ENCODE measurements around the gene DNAJC18.
A peak's percentile ranks its signal among the peaks of the same experiment; 100 is the strongest.
"Not testable (repeated sequence)": the region's sequence is repeated elsewhere in the genome, so short reads cannot be mapped to it uniquely, and the experiment has no call there.

The DNAJC18 gene

DNA sequence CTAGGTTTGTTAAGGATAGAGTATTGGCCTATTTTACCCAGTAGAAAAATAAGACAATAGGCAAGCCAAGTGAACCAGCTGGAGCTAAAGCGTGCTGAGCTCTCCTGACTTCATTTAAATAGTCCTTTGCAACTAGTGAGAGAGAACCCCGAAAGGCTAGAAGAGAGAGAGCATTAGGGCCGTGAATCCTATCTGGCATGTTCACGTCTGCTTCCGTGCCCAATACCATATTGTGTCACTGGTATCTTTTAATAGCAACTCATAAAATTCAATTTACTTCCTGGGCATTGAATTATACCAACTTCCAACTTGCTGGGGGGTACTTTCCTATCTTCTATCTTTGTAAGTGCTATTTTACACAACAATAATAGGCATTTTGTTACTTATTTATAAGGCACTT lies 13.8 kb downstream of the DNAJC18 start:
- no peak for DNase-seq

DNA sequence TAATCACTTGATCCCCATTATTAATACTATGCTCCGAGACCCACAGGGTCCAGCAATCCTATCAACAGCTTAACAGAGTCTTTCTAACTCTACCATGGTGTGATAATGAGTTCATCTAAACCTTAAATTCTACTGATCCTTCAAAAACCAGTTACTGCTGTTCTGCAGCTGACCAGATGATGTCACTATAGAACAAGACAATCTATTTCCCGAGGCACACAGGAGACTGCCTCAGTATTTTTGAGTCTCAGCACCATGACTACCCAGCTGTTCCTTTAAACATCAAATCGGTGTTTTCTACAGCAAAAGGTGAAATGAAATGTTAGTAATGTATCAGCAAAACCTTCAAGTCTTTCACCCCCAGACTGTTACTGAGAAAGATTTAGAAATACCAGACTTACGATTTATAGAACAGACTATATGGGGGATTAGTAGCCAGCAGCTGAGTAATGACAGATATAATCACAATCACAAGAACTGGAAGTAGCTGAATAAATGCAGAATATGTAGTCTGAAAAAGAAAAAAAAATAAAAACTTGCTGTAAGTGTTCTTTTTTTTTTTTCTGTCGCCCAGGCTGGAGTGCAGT lies 16.9 kb downstream of the DNAJC18 start:
- peak; percentile 87 for DNase-seq

DNA sequence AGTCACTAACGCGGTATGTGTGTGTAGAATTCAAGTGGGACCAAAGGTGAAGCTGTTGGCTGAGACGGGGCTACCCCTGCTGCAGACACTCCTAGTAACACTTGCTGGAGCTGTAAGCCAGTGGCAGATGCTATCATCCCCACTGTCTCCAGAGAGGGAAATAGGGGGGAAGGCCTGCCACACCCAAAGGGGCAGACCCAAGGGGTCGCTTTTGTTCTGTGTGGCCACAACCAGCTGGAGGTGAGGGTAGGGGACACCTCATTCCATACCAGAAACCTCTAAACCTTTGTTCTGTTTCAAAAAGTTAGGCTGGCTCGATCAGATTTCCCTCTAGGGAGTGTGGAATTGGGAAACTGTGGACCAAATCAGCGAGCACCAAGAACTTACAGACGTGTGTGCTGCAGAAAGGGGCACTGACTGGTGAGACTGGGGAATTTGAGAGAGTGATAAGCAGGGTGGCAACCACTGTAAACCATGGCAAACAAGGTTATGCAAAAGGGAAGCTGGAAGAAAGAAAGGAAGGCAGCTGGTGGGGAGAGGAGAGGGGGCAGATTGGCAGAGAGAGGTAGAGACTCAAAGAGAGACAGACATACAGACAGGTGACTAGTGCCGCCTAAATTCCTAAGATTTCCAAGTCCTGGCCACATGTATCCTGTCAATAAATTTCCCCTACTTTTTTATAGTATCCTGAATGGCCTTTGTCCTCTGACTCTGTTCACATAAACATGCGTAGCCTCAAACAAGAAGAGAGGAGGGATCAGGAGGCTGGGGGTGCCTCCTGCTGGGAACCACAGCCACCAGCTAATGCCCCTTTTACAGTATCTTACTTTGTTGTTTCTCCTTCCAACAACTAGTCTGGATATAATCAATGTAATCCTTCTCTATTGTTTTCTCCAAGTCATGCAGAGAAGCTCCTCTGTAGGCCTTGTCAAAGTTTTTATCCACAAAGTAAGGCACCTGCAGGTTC lies 19.8 kb downstream of the DNAJC18 start:
- no peak for DNase-seq

DNA sequence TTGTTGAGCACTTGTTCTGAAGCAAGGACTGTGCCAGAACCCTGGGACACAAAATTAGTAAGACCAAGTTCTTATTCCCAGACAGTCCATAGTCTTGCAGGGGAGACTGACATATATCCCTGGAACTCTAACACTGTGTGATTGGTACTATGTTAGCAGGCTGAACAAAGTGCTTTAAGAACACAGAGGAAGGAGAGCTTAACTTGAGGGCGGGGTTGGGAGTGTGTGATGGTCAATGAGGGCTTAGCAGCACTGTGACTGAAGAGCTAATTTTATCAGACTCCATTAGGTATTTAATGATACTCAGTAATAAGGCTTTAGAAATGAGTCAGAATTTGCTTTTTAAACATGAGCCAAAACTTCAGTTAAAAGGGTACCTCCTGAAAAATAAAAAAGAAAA lies 20.5 kb downstream of the DNAJC18 start:
- DNase-seq, result no peak

DNA sequence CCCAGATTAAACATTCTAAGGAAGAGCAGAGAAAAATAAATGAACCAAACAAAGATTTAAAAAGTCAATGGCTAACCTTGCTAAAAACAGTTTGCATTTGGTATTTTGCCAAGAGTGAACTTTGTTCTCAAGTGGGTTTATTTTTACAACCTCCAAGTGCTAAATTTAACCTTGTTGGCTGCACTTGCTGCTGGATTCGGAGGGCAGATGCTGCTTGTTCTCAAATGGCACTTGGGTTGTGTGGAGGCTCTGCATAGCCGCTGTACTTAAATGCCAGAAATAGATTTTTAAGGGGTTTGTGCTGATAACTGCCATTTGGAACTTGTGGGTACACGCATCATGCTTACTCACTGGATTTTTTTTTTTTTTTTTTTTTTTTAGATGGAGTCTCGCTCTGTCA lies 22.1 kb downstream of the DNAJC18 start:
- DNase-seq, result no peak

DNA sequence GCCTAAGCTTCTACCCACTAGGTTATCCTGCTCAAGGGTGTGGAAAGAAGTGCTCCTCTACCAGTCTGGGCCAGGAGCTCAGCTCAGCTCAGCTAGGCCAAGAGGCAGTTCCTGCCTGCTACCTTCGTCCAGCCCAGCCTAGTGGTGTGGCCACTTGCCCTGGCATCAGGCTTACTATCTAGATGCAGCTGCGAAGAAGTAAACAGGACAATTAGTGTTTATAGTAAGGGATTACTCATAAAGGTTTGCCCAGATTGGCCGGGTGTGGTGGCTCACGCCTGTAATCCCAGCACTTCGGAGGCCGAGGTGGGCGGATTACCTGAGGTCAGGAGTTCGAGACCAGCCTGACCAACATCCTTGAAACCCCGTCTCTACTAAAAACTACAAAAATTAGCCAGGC lies 22.7 kb downstream of the DNAJC18 start:
- no peak for DNase-seq

DNA sequence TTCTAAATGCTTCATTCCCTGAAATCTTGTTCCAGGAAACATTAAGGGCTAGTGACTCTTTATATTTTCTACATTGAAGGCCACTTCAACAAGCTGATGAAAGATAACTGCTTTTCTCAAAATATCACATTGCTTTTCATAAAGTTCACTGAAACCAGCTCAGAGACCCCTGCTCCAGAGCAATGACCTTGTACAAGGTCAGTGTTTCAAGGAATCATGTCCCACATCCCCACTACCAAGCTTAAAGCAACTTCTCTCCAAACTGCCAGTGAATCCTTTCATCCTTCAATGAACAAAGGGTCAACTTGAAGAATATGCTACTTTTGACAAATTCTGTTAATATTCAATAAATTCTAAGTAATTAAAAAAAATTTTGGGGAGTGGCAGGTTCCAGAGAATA lies 23.5 kb downstream of the DNAJC18 start:
- no peak for DNase-seq

DNA sequence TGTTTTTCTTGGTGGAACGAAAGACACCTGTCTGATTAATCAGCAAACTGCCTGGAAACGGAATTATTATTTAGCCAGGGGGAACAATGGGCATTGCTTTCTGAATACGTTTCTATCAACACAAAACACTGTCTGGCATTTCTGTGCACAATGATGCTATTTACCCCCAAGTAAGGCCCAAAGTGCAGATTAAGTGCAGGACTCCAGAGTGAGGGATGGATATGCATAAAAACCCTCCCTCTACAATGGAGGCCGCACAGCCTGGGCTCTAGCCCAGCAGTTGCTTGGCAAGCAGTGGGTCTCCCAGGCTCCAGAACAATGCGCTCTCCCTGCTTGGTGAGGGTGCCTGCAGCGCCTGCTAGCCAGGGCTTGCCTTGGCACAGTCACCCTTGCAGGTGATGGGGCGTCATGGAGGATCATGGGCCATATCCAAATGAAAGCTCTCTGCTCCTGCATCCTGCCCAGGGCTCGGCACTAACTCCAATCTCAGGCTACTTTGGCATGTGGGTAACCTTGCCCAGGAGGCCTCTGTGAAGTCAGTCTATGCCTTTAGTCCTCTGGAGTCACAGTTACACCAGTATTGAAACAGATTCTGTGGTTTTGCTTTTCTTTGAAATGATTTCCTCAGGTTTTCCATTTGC lies 24.0 kb downstream of the DNAJC18 start:
- no peak for DNase-seq

DNA sequence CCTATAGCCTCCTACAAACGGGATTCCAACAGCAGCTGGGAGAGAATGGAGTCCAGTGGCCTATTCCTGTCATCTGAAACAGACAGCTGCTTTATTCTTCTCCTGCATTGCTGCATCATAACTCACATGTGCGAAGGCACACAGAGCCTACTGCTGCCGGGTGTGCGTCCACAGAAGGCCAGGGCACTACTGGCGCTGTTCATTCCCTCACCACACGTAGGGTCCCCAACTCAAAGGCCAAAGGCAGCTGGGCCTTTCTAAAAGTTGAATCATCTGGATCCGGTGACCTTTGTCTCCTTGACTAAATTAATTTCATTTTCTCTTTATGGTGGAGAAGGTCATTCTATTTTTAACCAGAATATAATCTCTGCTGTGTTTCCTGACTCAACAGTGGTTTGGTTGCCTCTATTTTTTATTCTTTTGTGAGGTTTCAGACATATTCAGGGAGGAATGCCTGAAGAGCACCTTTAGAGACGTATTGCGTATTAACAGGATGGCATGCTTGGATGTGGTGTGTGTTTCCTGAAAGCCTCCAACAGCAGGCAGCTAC lies 24.7 kb downstream of the DNAJC18 start:
- DNase-seq, result no peak

DNA sequence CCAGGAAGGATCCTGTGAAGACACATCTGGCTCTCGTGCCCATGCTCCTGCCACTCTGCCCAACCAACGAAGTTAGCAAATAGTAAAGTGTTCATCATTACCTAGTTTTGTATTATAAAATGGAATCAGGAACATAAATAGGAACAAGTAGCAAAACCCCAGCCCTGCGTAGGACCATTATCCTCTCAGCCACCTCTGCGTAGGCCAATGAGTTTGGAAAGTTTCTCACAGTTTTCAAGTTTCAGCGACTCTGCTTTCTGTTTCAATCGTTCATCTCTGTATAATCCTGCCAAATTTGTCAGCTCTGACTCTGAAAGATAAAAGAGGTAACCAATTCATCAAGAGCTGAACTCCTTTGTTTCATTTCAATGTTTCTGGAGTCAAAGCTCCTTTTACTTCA lies 25.4 kb downstream of the DNAJC18 start:
- no peak for DNase-seq

DNA sequence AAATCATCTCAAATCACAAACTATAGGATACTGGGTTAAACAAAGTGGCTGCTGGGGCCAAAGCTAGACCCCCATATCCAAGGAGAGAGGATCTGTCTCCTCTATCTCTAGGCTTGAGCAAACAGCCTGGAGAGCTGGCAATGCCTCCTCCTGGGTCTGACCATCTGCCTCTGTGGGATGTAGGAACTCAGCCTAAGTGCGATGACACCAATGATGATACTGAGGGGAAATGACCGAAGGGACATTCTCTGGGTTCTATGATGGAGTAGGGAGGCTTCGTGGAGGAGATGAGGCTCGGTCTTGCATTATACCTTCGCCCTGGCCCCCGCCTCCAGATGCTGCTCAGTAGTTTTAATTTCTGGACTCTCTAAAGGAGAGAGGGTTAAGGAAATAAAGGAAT lies 26.2 kb downstream of the DNAJC18 start:
- DNase-seq, result no peak

DNA sequence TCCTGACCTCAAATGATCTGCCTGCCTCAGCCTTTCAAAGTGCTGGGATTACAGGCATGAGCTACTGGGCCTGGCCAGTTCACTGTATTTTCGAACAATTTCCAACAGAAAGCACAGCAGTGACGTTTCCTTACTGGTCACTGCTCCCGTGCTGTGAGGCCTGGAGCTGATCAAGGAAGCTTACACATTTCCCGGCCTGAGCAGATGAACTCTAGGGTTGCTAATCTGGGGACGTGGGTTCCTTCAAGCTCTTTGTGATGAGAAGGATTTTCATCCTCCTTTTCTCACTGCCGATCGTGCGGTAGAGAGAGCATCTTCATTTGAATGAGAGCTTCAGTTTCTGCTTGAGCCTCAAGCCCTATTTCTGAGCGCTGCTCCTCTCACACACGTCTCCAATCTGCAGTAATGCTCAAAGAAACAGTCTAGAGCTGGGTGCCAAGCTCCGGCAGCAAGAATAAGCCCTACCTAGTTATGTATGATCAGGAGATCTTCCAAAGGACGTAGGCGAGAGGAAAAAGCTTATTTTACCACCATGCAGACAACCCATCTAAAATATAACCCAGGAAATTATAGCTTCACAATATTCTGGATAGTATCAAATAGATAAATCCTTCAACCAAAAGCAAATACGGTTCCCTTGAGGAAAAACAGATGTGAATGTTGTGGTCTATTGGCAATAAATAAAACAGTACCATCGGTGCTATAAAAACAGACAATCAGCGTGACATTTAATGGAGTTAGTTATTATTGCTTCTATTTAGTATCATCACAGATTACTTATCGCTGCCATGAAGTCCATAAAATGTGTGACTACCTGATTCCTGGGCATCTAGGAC lies 28.1 kb downstream of the DNAJC18 start:
- no peak for DNase-seq

DNA sequence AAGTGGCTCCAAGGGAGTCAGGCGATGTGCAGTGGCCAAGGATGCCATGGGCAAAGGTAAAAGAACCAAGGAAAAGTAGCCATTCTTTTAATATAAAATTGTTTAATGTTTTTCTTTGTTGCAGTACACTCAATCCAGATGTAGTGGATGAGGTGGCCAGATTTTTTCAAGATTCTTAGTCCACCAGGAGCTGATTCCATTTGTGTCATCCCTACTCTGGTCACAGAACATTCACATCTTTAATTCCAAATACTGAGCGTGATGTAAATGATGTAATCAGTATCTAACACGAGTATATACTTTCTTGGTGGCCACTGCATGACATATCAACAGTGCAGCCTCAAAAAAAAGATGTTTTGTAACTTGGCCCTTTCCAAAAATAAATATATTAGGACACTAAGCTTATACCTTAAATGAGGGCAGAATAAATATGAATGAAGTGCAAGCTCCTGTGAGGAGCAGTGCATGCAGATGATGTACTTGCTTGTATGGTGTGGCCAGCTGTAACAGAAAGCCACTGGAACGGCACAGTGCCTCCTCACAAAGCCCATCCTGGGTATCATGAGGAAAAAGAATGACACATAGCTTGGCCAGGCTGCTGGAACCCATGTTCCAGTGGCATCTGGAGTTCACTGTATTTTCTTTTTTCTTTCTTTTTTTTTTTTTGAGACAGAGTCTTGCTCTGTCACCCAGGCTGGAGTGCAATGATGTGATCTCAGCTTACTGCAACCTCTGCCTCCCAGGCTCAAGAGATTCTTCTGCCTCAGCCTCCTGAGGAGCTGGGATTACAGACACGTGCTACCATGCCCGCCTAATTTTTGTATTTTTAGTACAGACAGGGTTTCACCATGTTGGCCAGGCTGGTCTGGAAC lies 29.0 kb downstream of the DNAJC18 start:
- no peak for DNase-seq

DNA sequence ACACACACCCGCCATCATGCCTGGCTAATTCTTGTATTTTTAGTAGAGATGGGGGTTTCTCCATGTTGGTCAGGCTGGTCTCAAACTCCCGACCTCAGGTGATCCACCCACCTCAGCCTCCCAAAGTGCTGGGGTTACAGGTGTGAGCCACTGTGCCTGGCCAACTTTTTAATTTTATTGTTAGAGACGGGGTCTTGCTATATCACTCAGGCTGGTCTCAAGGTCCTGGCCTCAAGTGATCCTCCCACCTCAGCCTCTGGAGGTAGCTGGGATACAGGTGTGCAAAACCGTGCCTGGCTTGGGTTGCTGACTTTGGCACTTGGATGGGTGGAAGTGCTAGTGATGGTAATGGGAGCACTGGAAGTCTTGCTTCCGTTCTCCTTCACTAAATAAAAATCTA lies 30.2 kb downstream of the DNAJC18 start:
- not testable (repeated sequence) for DNase-seq

DNA sequence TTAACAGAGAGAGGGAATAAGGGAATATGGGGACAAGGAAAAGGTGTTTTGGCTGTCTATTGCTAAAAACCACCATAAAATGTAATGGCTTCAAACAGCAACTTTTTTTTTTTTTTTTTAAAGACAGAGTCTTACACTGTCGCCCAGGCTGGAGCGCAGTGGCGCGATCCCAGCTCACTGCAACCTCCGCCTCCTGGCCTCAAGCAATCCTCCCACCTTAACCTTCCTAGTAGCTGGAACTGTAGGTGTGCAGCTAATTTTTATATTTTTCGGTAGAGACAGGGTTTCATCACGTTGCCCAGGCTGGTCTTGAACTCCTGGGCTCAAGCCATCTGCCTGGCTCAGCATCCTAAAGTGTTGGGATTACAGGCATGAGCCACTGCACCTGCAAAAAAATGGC lies 31.1 kb downstream of the DNAJC18 start:
- no peak for DNase-seq

DNA sequence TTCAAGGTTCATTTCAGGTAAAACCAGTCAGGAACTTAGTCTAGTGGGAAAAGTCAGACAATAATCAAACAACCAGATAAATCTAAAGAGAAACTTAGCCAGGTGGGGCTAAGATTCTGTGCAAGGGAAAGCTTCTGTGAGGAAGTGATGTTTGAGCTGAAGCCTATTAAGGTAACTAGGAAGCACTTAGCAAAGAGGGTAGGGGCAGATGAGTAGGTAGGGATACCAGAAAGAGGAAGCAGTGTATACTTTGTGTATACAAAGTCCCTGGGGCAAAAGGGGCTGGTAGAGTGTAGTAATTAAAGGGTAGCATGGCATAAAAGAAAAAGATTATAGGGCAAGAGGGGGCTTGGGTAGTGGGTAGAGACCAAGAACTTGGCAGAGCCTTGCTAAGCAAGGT lies 31.8 kb downstream of the DNAJC18 start:
- no peak for DNase-seq

DNA sequence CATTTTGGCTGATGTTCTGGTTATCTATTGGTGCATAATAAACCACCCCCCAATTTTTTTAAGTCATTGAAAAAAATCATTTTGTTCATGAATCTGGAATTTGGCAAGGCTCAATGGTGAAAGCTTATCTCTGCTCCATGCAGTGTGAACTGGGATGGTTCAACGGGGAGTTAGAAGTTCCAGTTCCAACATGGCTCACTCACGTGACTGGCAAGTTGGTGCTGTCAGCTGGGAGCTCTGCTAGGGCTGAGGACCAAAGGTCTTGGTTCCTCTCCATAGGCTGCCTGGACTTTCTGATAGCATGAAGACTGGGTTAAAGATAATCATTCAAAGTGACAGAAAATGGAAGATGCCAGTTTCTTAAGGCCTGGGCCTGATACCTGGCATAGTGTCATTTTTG lies 32.4 kb downstream of the DNAJC18 start:
- DNase-seq, result no peak

DNA sequence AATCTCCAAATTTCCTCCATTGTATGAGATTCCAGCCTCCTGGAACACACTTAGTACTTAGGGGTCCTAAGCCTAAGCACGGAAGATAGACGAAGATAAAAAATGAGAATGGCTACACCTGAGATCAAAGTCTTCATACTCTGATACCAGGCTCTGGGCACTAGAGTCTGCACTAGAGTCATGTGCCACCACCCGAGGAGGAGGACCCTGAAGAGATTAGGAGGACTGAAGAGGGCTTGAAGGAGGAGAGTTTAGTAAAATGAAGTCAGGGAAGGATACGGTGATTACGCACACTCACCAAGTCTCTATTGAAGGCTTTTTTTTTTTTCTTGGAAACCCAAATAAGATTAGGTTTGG lies 34.9 kb downstream of the DNAJC18 start:
- no peak for DNase-seq

DNA sequence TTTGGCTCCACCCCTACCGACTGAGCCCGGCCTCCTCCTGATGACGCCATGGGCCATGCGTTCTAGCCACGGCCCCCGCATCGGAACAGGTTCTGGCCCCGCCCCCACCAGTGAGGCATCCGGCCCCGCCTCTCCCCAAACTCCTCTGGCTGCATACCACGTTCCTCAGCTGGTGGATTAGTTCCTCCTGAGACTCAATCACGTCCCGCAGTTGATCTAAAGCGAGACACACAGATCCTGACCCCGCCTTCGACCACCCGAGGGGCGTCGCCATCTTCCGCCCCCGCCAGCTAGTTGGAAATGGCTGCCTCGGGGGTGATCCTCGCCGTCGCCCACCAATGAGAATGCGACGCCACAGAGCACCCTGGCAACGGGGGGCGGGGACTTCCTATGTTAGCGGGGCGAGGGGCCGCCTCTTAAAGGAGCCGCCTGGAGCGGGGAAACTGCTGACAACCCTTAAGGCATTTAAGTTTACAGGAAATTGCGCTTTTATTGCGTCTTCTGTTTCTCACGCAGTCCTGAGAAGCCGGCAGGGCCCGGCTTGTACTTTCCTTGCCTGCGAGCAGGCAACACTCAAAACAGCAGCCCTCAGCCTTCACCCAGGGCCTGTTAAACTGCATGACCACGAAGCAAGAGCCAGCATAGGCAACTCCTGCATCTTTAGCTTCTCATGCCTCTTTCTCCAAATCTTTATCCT lies 35.4 kb downstream of the DNAJC18 start, which contains the start of gene SPATA24:
SPATA24 (minus strand) TSS at position 303 of the 697 bp plus-strand sequence; CDS start at position 274, 29 bp downstream.
- DNase-seq, result peak; percentile 98

DNA sequence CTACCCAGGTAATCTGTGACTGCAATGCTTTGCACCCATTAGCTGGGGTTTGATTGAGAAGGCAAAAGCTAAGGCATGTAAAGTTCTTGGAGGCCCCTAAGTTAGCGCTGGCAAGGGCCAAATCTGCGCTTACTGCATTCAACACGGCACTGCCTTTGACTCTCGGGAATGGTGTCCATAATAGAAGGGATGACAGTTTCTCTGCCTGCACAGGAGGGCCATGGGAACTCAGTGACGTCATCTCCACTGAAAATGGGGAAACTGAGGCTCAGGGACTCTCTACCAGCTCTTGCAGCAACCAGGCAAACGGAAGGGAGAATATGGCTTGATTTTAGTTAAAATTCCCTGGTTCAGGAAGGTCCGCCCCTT lies 35.9 kb downstream of the DNAJC18 start:
- no peak for DNase-seq

DNA sequence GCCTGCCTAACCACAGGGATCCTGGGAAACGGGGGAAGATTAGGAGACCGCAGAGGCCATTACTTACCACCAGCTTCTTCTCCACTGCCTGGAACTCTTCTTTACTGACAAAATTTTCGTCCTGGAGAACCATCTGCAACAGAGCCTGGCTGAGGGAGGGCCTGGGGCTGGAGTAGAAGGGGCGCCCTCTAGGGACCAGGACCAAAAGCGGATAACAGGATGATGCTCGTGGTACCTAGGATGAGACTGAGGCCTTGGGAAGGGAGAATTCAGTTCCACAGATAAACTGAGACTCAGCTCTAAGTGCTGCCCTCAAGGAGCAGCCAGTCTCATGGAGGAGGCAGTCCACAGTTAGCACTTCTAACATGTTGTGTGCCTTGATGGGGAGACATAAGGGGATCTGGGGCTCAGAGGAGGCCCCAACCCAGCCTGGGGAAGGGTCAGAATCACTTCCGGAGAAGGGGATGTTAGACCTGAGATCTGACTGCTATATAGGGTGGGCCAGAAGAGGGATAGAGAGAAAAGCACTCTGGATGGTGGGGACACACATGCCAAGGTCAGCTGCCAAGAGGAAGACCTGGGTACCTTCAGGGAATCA lies 36.7 kb downstream of the DNAJC18 start:
- peak; percentile 36 for DNase-seq

All from CD4-positive, alpha-beta T cell treated with Interleukin-21 for 1 hour (primary cell).